Neural cell (in vitro differentiated cells): ENCODE data around the gene PPM1L. TPM values are rescaled to one million over a fixed set of nuclear protein-coding genes. Genes with fewer than 3 reads are reported as not detected.

Source experiments
- H2AFZ ChIP-seq: fragments of 200-600, 300-800 bp; sonication (generic), shearing (Covaris generic); 2 replicates; pipeline ENCODE4 v1.6.0; 2014; ENCODE audit warnings: low read depth, mild to moderate bottlenecking, antibody characterized with exemption, low read length, moderate library complexity
- H3F3A ChIP-seq: fragments of 200-600 bp; shearing (Covaris generic); 2 replicates; pipeline ENCODE4 v1.6.1; 2016; ENCODE audit warnings: mild to moderate bottlenecking, moderate library complexity, mixed read lengths, antibody characterized with exemption, low read length; ENCODE audit not compliant: insufficient read depth, poor library complexity, severe bottlenecking
- H3K27ac ChIP-seq: fragments of 200-600, 300-800 bp; sonication (generic), shearing (Covaris generic); 2 replicates; pipeline ENCODE4 v1.5.1; 2014; ENCODE audit warnings: mild to moderate bottlenecking, low read length, moderate library complexity
- H3K27me3 ChIP-seq: fragments of 300-800, 200-600 bp; sonication (generic), shearing (Covaris generic); 2 replicates; pipeline ENCODE4 v1.6.0; 2014; ENCODE audit warnings: mild to moderate bottlenecking, low read depth, low read length, moderate library complexity; ENCODE audit not compliant: insufficient read depth
- H3K36me3 ChIP-seq: fragments of 300-800, 200-600 bp; sonication (generic), shearing (Covaris generic); 2 replicates; pipeline ENCODE4 v1.5.1; 2014; ENCODE audit warnings: mild to moderate bottlenecking, antibody characterized with exemption, low read length, moderate library complexity; ENCODE audit not compliant: insufficient read depth
- H3K4me2 ChIP-seq: fragments of 300-800, 200-600 bp; sonication (generic), shearing (Covaris generic); 2 replicates; pipeline ENCODE4 v1.6.0; 2014; ENCODE audit warnings: mild to moderate bottlenecking, low read length
- H3K4me3 ChIP-seq: fragments of 300-800, 200-600 bp; sonication (generic), shearing (Covaris generic); 2 replicates; pipeline ENCODE4 v1.5.1; 2014; ENCODE audit warnings: mild to moderate bottlenecking, low read length, moderate library complexity
- H3K79me2 ChIP-seq: fragments of 200-600 bp; shearing (Covaris generic); replicated peaks from 2 replicates; pipeline ENCODE4 v1.6.0; 2014; ENCODE audit warnings: mild to moderate bottlenecking, low read length, moderate library complexity; ENCODE audit not compliant: insufficient read depth
- H3K9ac ChIP-seq: fragments of 300-800, 200-600 bp; sonication (generic), shearing (Covaris generic); 2 replicates; pipeline ENCODE4 v1.6.1; 2016; ENCODE audit warnings: mild to moderate bottlenecking, low read length, mixed read lengths
- H3K9me2 ChIP-seq: fragments of 200-600 bp; shearing (Covaris generic); 2 replicates; pipeline ENCODE4 v1.6.1; 2016; ENCODE audit warnings: mild to moderate bottlenecking, low read length, mixed read lengths; ENCODE audit not compliant: insufficient read depth
- H3K9me3 ChIP-seq: fragments of 200-600, 300-800 bp; sonication (generic), shearing (Covaris generic); 2 replicates; pipeline ENCODE4 v1.6.1; 2016; ENCODE audit warnings: mild to moderate bottlenecking, mixed run types, low read length, moderate library complexity, mixed read lengths
- H4K20me1 ChIP-seq: fragments of 200-600 bp; shearing (Covaris generic); 2 replicates; pipeline ENCODE4 v1.6.1; 2016; ENCODE audit warnings: mild to moderate bottlenecking, mixed run types; ENCODE audit not compliant: insufficient read depth
- CTCF ChIP-seq: fragments of 450-650 bp; IDR thresholded peaks from 2 replicates; pipeline ENCODE4 v1.5.1; 2014; ENCODE audit warnings: antibody characterized with exemption, mild to moderate bottlenecking, moderate library complexity; ENCODE audit not compliant: poor library complexity, severe bottlenecking
- EP300 ChIP-seq: fragments of 450-650 bp; conservative IDR thresholded peaks from 2 replicates; pipeline ENCODE4 v1.6.1; 2014; ENCODE audit warnings: antibody characterized with exemption, mild to moderate bottlenecking, moderate library complexity; ENCODE audit not compliant: poor library complexity, severe bottlenecking
- EZH2 ChIP-seq: fragments of 200-600, 300-800 bp; shearing (Covaris generic), sonication (generic); IDR thresholded peaks from 2 replicates; pipeline ENCODE4 v1.6.1; 2014; ENCODE audit warnings: antibody characterized with exemption, low read length, borderline replicate concordance, mild to moderate bottlenecking; ENCODE audit not compliant: insufficient read depth, poor library complexity, severe bottlenecking
- MXI1 ChIP-seq: fragments of 450-650 bp; conservative IDR thresholded peaks from 2 replicates; pipeline ENCODE4 v1.6.1; 2014; ENCODE audit warnings: antibody characterized with exemption, mild to moderate bottlenecking; ENCODE audit not compliant: poor library complexity, severe bottlenecking
- POLR2AphosphoS5 ChIP-seq: IDR thresholded peaks from 2 replicates; pipeline ENCODE4 v1.6.1; 2012
- RAD21 ChIP-seq: fragments of 450-650 bp; conservative IDR thresholded peaks from 2 replicates; pipeline ENCODE4 v1.6.1; 2014; ENCODE audit warnings: antibody characterized with exemption, mild to moderate bottlenecking, moderate library complexity
- REST ChIP-seq: IDR thresholded peaks from 2 replicates; pipeline ENCODE4 v1.6.1; 2012; ENCODE audit warnings: borderline replicate concordance
- SMC3 ChIP-seq: fragments of 450-650 bp; conservative IDR thresholded peaks from 2 replicates; pipeline ENCODE4 v1.6.1; 2014; ENCODE audit warnings: antibody characterized with exemption, mild to moderate bottlenecking, moderate library complexity; ENCODE audit not compliant: poor library complexity
- TAF1 ChIP-seq: IDR thresholded peaks from 2 replicates; pipeline ENCODE4 v1.6.1; 2012; ENCODE audit warnings: low read depth
- polyA plus RNA-seq: library from polyadenylated mRNA; depleted of rRNA; stranded (reverse); fragments of >200 nt; gene quantifications from 2 replicates; pipeline ENCODE4 v1.2.3, GENCODE V29; 2014

The PPM1L gene
- polyA plus RNA-seq, 1 donor from 2014 or later: 24.9 TPM

GRCh38 chr3:160739079-160739478 is 17.0 kb upstream of the PPM1L start:
- Histone ChIP-seq H3K27ac (no peak overlapping the region), H3K9me2 (no peaks in the 10 kb centered on the region), H4K20me1 (no peaks in the 10 kb centered on the region), H3K9me3 (no peaks in the 10 kb centered on the region), H3K27me3 (no peaks in the 10 kb centered on the region), H3K4me2 (no peak overlapping the region), H3K79me2 (no peaks in the 10 kb centered on the region), H2AFZ (no peak overlapping the region), H3K9ac (no peak overlapping the region), H3K4me3 (no peak overlapping the region), H3F3A (no peaks in the 10 kb centered on the region), H3K36me3 (no peaks in the 10 kb centered on the region)
- TF ChIP-seq CTCF (no peak), MXI1 (no peak), POLR2AphosphoS5 (no peak), SMC3 (no peak), REST (no peak), EZH2 (no peak), EP300 (no peak), TAF1 (no peak), RAD21 (no peak)

- Histone ChIP-seq H3K36me3 (no peaks in the 10 kb centered on the region), H3K79me2 (no peaks in the 10 kb centered on the region), H3K27ac (no peak overlapping the region), H2AFZ (no peak overlapping the region), H3K4me3 (no peak overlapping the region), H3F3A (no peaks in the 10 kb centered on the region), H3K4me2 (no peak overlapping the region), H4K20me1 (no peaks in the 10 kb centered on the region), H3K9ac (no peak overlapping the region), H3K9me3 (no peaks in the 10 kb centered on the region), H3K9me2 (no peaks in the 10 kb centered on the region), H3K27me3 (no peaks in the 10 kb centered on the region)
- TF ChIP-seq EP300: no peak
Observed at GRCh38 chr3:160746976-160747375, 9.1 kb upstream of the PPM1L start.

- H3F3A ChIP-seq: no peaks in the 10 kb centered on the region
- no peaks in the 10 kb centered on the region for H3K9me2 ChIP-seq
- no peaks in the 10 kb centered on the region for H3K36me3 ChIP-seq
- no peak overlapping the region for H3K4me3 ChIP-seq
- no peaks in the 10 kb centered on the region for H3K79me2 ChIP-seq
- TF ChIP-seq EP300: no peak
- TF ChIP-seq POLR2AphosphoS5: no peak
- no peak for TF ChIP-seq MXI1
- TF ChIP-seq SMC3: no peak
- no peak for TF ChIP-seq TAF1
- TF ChIP-seq CTCF: no peak
- TF ChIP-seq EZH2: no peak
- TF ChIP-seq REST: no peak
- TF ChIP-seq RAD21: no peak
- H2AFZ ChIP-seq: no peak overlapping the region
- no peaks in the 10 kb centered on the region for H3K27me3 ChIP-seq
- H3K9ac ChIP-seq: no peak overlapping the region
- H3K9me3 ChIP-seq: no peaks in the 10 kb centered on the region
- no peaks in the 10 kb centered on the region for H4K20me1 ChIP-seq
- H3K4me2 ChIP-seq: no peak overlapping the region
- no peak overlapping the region for H3K27ac ChIP-seq
Observed at GRCh38 chr3:160747422-160747821, 8.6 kb upstream of the PPM1L start.
